ENCODE data around the gene MRRF.

The MRRF gene

GRCh38 chr9:122246666-122247065 is 18.0 kb upstream of the MRRF start:
- DNase-seq (ENCODE audit: low read depth, low spot score) = no peak
- in situ Hi-C loops (cut with HindIII; ENCODE audit: low sequenced_read_pairs) = no loop called here

GRCh38 chr9:122248448-122248865 is 16.2 kb upstream of the MRRF start:
- in situ Hi-C loops (cut with HindIII; ENCODE audit: low sequenced_read_pairs) = no loop called here
- no peak for TF ChIP-seq CTCF (IDR thresholded peaks at IDR 0.05; ENCODE audit: low read depth, low read length)
- H3K4me3 ChIP-seq (ENCODE audit: low read depth, low read length) = no peak overlapping the region
- DNase-seq (ENCODE audit: low read depth, low spot score) = no peak

More at GRCh38 chr9:122246666-122247065, 18.0 kb upstream of the MRRF start:
- no peak for TF ChIP-seq CTCF (IDR thresholded peaks at IDR 0.05; ENCODE audit: low read depth, low read length)
- no peak overlapping the region for H3K4me3 ChIP-seq (ENCODE audit: low read depth, low read length)

- H3K4me3 ChIP-seq (ENCODE audit: low read depth, low read length) = no peak overlapping the region
- no peak for TF ChIP-seq CTCF (IDR thresholded peaks at IDR 0.05; ENCODE audit: low read depth, low read length)
- in situ Hi-C loops (cut with HindIII; ENCODE audit: low sequenced_read_pairs) = no loop called here
- DNase-seq (ENCODE audit: low read depth, low spot score) = no peak
Measured at GRCh38 chr9:122251351-122251750, 13.3 kb upstream of the MRRF start.

GRCh38 chr9:122252796-122253195 is 11.9 kb upstream of the MRRF start:
- H3K4me3 ChIP-seq (ENCODE audit: low read depth, low read length) = no peak overlapping the region
- no peak for DNase-seq (ENCODE audit: low read depth, low spot score)
- in situ Hi-C loops (cut with HindIII; ENCODE audit: low sequenced_read_pairs) = no loop called here
- TF ChIP-seq CTCF (IDR thresholded peaks at IDR 0.05; ENCODE audit: low read depth, low read length) = no peak

- no peak for TF ChIP-seq CTCF (IDR thresholded peaks at IDR 0.05; ENCODE audit: low read depth, low read length)
- in situ Hi-C loops (cut with HindIII; ENCODE audit: low sequenced_read_pairs) = no loop called here
- DNase-seq (ENCODE audit: low read depth, low spot score) = no peak
- H3K4me3 ChIP-seq (ENCODE audit: low read depth, low read length) = no peak overlapping the region
Measured at GRCh38 chr9:122254761-122255160, 9.9 kb upstream of the MRRF start.

- no peak overlapping the region for H3K4me3 ChIP-seq (ENCODE audit: low read depth, low read length)
- in situ Hi-C loops (cut with HindIII; ENCODE audit: low sequenced_read_pairs) = no loop called here
- TF ChIP-seq CTCF (IDR thresholded peaks at IDR 0.05; ENCODE audit: low read depth, low read length) = no peak
- DNase-seq (ENCODE audit: low read depth, low spot score) = no peak
Measured at GRCh38 chr9:122256206-122256605, 8.5 kb upstream of the MRRF start.

- no peak for DNase-seq (ENCODE audit: low read depth, low spot score)
- TF ChIP-seq CTCF (IDR thresholded peaks at IDR 0.05; ENCODE audit: low read depth, low read length) = no peak
- in situ Hi-C loops (cut with HindIII; ENCODE audit: low sequenced_read_pairs) = no loop called here
- no peak overlapping the region for H3K4me3 ChIP-seq (ENCODE audit: low read depth, low read length)
Measured at GRCh38 chr9:122258886-122259415, 5.7 kb upstream of the MRRF start.
